ENCODE measurements around the gene MCOLN2.

DNA sequence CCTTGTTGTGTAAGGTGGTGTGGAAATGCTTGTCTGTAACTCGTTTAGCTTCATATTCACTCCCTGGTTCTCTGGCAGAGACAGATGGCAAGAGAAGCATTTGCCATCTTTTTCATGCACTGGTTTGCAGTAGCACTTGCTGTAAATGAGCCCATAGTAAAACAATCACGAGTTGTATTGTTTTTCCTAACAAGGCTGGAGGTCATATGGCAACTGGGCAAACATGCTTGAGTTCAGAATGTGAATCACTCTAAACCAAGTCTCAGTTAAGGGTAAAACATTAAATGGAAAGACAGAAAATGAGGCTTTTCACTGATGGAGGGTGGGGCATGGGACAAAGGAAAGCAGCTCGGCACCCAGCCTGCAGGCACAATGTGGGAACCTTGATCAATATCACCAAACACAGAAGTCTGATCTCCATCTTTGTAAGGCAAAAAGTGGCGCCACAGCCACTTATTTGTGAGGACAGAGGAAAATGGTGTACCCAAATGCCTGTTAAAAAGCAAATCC is 77.4 kb downstream of the MCOLN2 start:
- TF ChIP-seq, protein P1, sequence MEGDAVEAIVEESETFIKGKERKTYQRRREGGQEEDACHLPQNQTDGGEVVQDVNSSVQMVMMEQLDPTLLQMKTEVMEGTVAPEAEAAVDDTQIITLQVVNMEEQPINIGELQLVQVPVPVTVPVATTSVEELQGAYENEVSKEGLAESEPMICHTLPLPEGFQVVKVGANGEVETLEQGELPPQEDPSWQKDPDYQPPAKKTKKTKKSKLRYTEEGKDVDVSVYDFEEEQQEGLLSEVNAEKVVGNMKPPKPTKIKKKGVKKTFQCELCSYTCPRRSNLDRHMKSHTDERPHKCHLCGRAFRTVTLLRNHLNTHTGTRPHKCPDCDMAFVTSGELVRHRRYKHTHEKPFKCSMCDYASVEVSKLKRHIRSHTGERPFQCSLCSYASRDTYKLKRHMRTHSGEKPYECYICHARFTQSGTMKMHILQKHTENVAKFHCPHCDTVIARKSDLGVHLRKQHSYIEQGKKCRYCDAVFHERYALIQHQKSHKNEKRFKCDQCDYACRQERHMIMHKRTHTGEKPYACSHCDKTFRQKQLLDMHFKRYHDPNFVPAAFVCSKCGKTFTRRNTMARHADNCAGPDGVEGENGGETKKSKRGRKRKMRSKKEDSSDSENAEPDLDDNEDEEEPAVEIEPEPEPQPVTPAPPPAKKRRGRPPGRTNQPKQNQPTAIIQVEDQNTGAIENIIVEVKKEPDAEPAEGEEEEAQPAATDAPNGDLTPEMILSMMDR (IDR thresholded peaks at IDR 0.05; ENCODE audit: borderline replicate concordance, extremely low read depth, low read length, poor library complexity, severe bottlenecking), result no peak
- no peak for TF ChIP-seq EZH2 (IDR thresholded peaks at IDR 0.05; ENCODE audit: borderline replicate concordance, low read depth, low read length, severe bottlenecking)

Data from DND-41 (cell line).